Activated naive CD8-positive, alpha-beta T cell treated with anti-CD3 and anti-CD28 coated beads, Interleukin-2, amount 50 U/mL, for 24 hours (primary cell): ENCODE results near the gene CDK11B.
"Not testable (repeated sequence)": the region's sequence is repeated elsewhere in the genome, so short reads cannot be mapped to it uniquely, and the experiment has no call there.

Experiments
- ATAC-seq: fragments of 150-1000 bp; cut with Tn5 transposase; one replicate; pipeline ENCODE4 v1.10.0; 2021
- DNase-seq: peaks from one replicate; pipeline ENCODE4 v3.0.0; 2021
- H3K27ac Mint-ChIP-seq: one replicate; pipeline ENCODE4 v1.8.0; 2021; ENCODE audit warnings: mild to moderate bottlenecking, mixed read lengths
- H3K27me3 Mint-ChIP-seq: one replicate; pipeline ENCODE4 v1.8.0; 2021; ENCODE audit warnings: mixed read lengths
- H3K36me3 Mint-ChIP-seq: one replicate; pipeline ENCODE4 v1.8.0; 2021; ENCODE audit warnings: low read depth, mixed read lengths
- H3K4me1 Mint-ChIP-seq: one replicate; pipeline ENCODE4 v1.8.0; 2021; ENCODE audit warnings: mixed read lengths
- H3K4me3 Mint-ChIP-seq: one replicate; pipeline ENCODE4 v1.8.0; 2021; ENCODE audit warnings: mild to moderate bottlenecking, moderate library complexity, mixed read lengths
- H3K9me3 Mint-ChIP-seq: one replicate; pipeline ENCODE4 v1.8.0; 2021; ENCODE audit warnings: mixed read lengths

Gene CDK11B

GRCh38 chr1:1692324-1692713 is 33.5 kb upstream of the CDK11B start:
- peak; percentile 53 for ATAC-seq
- H3K27ac Mint-ChIP-seq, DNase-seq, H3K27me3 Mint-ChIP-seq, H3K9me3 Mint-ChIP-seq, H3K4me3 Mint-ChIP-seq: not testable (repeated sequence)
- H3K4me1 Mint-ChIP-seq, result peaks cover 19% of the 10 kb centered on the region
- H3K36me3 Mint-ChIP-seq, result peaks cover 11% of the 10 kb centered on the region

DNA sequence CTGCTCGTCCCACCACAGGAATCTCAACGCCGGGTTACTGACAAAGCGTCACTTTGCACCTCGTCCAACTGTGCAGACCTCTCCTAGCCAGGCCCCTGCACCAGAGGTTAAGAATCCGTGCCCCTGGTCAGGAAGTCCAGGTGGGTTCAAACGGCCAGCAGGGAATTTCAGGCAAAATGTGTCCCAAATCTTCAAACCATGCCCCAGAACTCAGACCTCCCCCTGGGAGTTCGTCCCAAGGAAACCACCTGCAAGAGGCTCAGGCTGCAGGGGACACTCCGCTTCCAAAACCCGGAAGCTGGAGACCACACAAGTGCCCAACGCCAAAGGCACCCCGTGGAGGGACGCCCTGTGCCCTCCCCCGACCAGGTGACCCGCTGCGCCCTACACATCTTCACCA is 32.6 kb upstream of the CDK11B start:
- peaks cover 25% of the 10 kb centered on the region for H3K4me1 Mint-ChIP-seq
- not testable (repeated sequence) for H3K4me3 Mint-ChIP-seq, H3K27ac Mint-ChIP-seq, H3K9me3 Mint-ChIP-seq, DNase-seq, H3K27me3 Mint-ChIP-seq, ATAC-seq
- H3K36me3 Mint-ChIP-seq, result peaks cover 11% of the 10 kb centered on the region

GRCh38 chr1:1689526-1689925 is 30.7 kb upstream of the CDK11B start:
- not testable (repeated sequence) for DNase-seq, ATAC-seq, H3K9me3 Mint-ChIP-seq, H3K27me3 Mint-ChIP-seq, H3K4me3 Mint-ChIP-seq
- Mint-ChIP-seq H3K4me1 (peaks cover 41% of the 10 kb centered on the region), H3K36me3 (peaks cover 11% of the 10 kb centered on the region), H3K27ac (peak overlapping the region; percentile 32)

DNA sequence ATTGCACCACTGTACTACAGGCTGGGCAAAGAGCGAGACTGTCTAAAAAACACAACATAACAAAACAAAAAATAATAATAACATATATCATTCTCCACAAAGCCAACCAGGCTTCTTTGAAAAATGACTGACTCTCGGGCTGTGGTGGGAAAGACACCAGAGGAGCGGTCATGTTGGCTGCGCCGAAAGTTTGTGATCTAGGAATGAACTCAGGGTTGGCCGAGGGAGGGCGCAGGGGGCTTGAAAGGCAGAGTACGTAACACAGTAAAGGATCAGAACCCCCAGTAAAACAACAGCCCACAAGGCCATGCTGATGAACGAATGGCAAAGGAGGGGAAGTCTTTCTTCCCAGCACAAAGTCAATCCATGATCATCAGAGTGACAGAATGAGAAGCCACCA is 29.0 kb upstream of the CDK11B start:
- peak overlapping the region; percentile 52 for H3K27ac Mint-ChIP-seq
- DNase-seq (no peak), ATAC-seq (no peak)
- H3K4me3 Mint-ChIP-seq, result no peak overlapping the region
- H3K36me3 Mint-ChIP-seq, result peaks cover 11% of the 10 kb centered on the region
- no peaks in the 10 kb centered on the region for H3K27me3 Mint-ChIP-seq
- H3K9me3 Mint-ChIP-seq, result no peaks in the 10 kb centered on the region
- H3K4me1 Mint-ChIP-seq, result peaks cover 54% of the 10 kb centered on the region

- Mint-ChIP-seq H3K4me3 (no peak overlapping the region), H3K9me3 (no peaks in the 10 kb centered on the region), H3K27ac (peak overlapping the region; percentile 18), H3K27me3 (no peaks in the 10 kb centered on the region), H3K36me3 (peaks cover 8% of the 10 kb centered on the region), H3K4me1 (peaks cover 53% of the 10 kb centered on the region)
- DNase-seq (no peak), ATAC-seq (no peak)
These were observed 25.4 kb upstream of the CDK11B start for GRCh38 chr1:1684031-1684681.

DNA sequence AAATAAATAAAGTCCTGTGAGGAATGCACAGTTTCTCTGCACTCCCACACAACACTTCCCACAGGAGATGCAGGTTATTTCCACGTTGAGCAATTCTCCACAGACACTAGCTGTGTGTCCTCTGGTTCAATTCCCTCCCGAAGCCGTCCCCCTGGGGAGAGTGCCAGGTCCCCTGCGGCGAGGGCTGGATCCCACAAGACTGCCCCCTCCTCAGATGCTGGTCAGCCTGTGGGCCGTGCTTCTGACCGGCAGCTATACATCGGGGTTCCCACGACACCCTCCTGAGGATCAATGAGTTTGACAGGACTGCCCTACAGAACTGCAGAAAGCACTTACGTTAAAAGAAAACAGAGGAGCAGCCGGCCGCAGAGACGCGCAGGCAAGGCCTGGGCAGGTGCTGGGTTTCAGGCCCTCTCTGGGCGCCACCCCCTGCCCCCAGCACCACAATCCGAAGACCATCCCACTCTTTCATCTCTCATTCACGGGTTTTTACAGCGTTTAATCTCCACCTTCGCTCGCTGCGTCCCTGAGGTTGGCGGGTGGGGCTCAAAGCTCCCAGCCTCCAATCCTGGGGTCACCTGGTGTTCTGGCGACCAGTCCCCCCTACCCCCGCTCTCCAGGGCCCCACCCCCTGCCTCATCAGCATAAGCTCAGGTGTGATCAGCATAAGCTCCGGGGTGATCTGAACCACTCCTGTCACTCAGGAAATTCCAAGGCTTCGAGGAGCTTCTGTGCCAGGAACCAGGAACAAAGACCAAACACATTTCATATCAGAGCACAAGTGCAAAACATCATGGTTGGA is 24.5 kb upstream of the CDK11B start:
- no peak overlapping the region for H3K4me3 Mint-ChIP-seq
- peaks cover 58% of the 10 kb centered on the region for H3K4me1 Mint-ChIP-seq
- H3K27ac Mint-ChIP-seq, result no peak overlapping the region
- H3K27me3 Mint-ChIP-seq, result no peaks in the 10 kb centered on the region
- H3K9me3 Mint-ChIP-seq, result no peaks in the 10 kb centered on the region
- peaks cover 3% of the 10 kb centered on the region for H3K36me3 Mint-ChIP-seq
- ATAC-seq (no peak), DNase-seq (no peak)

- Mint-ChIP-seq H3K36me3 (no peaks in the 10 kb centered on the region), H3K9me3 (no peaks in the 10 kb centered on the region), H3K4me3 (no peak overlapping the region), H3K27me3 (no peaks in the 10 kb centered on the region), H3K4me1 (peaks cover 50% of the 10 kb centered on the region), H3K27ac (no peak overlapping the region)
- ATAC-seq (no peak), DNase-seq (no peak)
These were observed 22.1 kb upstream of the CDK11B start for GRCh38 chr1:1680912-1681273.

DNA sequence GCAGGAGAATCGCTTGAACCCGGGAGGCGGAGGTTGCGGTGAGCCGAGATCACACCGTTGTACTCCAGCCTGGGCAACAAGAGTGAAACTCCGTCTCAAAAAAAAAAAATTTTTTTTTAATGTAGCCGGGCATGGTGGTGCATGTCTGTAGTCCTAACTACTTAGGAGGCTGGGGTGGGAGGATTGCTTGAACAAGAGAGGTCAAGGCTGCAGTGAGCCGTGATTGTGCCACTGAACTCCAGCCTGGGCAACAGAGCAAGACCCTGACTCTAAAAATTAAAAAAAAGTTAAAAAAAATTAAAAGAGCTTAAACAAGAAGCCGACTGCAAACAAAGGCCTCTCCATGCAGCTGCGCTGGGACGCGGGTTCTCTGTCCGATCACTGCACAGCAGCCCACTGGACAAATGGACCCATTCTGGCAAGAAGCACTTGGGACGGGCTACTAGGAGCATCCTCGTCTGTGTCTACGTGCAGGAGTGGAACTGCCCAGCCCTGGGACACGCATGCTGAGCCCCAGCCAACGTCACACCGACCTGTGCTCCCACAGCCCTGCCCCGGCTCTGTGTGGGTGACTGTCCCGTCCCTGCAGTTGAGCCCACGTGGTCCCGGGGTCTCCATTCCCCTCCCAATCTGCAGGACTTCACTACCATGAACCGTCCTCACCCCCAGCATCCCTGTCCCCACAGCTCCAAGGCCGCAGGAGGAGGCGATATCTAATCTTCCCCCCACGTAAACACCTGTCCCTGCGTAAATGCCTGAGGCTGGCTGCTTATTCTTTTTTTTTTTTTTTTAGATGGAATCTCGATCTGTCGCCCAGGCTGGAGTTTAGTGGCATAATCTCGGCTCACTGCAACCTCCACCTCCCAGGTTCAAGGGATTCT is 21.5 kb upstream of the CDK11B start:
- DNase-seq (no peak), ATAC-seq (no peak)
- H3K4me1 Mint-ChIP-seq, result peaks cover 45% of the 10 kb centered on the region
- no peaks in the 10 kb centered on the region for H3K27me3 Mint-ChIP-seq
- no peak overlapping the region for H3K4me3 Mint-ChIP-seq
- no peak overlapping the region for H3K27ac Mint-ChIP-seq
- H3K36me3 Mint-ChIP-seq, result no peaks in the 10 kb centered on the region
- no peaks in the 10 kb centered on the region for H3K9me3 Mint-ChIP-seq

GRCh38 chr1:1678581-1679380 is 20.0 kb upstream of the CDK11B start:
- peak; percentile 47 for DNase-seq
- no peak for ATAC-seq
- Mint-ChIP-seq H3K27ac (peak overlapping the region; percentile 96), H3K36me3 (peaks cover 2% of the 10 kb centered on the region), H3K9me3 (no peaks in the 10 kb centered on the region), H3K27me3 (no peaks in the 10 kb centered on the region), H3K4me3 (peak overlapping the region; percentile 83), H3K4me1 (peaks cover 41% of the 10 kb centered on the region)

DNA sequence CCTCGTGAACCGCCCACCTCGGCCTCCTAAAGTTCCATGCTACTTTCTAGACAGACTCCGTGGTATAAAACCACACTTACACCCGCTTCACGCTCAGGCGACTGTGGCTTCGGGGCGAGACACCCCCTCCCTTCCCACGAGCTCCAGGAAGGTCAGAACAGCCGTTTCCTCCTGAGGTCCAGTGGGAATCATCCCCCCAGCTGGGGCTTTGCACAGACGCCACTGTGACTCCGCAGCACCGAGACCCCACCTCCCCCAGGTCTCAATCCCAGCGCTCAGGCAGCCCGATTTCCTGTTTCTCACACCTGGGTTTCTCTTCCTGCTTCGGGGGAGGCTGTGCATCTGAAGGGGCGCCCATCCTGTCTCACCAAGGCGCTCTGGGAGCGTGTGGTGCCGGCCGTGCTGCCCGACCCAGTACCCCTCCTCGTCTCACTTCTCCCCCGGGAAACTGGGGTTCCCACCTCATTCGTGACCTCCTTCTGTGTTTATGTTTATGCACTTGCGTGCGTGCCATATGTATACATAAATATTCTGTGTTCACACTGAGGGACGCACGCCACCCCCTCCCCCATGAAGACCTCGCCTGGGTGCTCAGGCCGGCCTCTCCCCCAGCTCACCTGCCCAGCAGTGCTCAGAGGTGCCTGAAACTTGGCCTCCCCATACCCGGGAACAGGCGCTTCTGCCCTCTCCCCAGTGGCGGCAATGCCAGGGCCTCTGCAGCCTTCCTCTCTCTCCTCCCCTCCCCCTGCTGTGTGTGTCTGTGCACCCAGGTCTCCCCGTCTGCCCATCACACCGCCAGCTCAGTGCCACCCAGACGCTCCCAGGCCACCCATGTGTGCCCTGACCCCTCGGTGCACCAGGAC is 19.1 kb upstream of the CDK11B start:
- Mint-ChIP-seq H3K27ac (peak overlapping the region; percentile 96), H3K9me3 (no peaks in the 10 kb centered on the region), H3K4me3 (peak overlapping the region; percentile 83), H3K4me1 (peaks cover 38% of the 10 kb centered on the region), H3K36me3 (peaks cover 4% of the 10 kb centered on the region), H3K27me3 (no peaks in the 10 kb centered on the region)
- ATAC-seq (peak; percentile 49), DNase-seq (peak; percentile 71)

- peaks cover 34% of the 10 kb centered on the region for H3K4me1 Mint-ChIP-seq
- H3K4me3 Mint-ChIP-seq, H3K36me3 Mint-ChIP-seq, H3K9me3 Mint-ChIP-seq, DNase-seq, H3K27ac Mint-ChIP-seq, H3K27me3 Mint-ChIP-seq: not testable (repeated sequence)
- peak; percentile 7 for ATAC-seq
These were observed 17.3 kb upstream of the CDK11B start for GRCh38 chr1:1676087-1676486.

GRCh38 chr1:1675218-1675617 is 16.4 kb upstream of the CDK11B start:
- H3K36me3 Mint-ChIP-seq, H3K4me3 Mint-ChIP-seq, H3K9me3 Mint-ChIP-seq, H3K27ac Mint-ChIP-seq, ATAC-seq, DNase-seq, H3K27me3 Mint-ChIP-seq: not testable (repeated sequence)
- peaks cover 34% of the 10 kb centered on the region for H3K4me1 Mint-ChIP-seq

- peaks cover 34% of the 10 kb centered on the region for H3K4me1 Mint-ChIP-seq
- H3K27me3 Mint-ChIP-seq, H3K4me3 Mint-ChIP-seq, H3K9me3 Mint-ChIP-seq, DNase-seq: not testable (repeated sequence)
- peaks cover 11% of the 10 kb centered on the region for H3K36me3 Mint-ChIP-seq
- peak; percentile 57 for ATAC-seq
- H3K27ac Mint-ChIP-seq, result peak overlapping the region; percentile 88
These were observed 16.0 kb upstream of the CDK11B start for GRCh38 chr1:1674806-1675205.
